AG04449 (cell line): ENCODE measurements around the gene ENOX1.
A peak's percentile ranks its signal among the peaks of the same experiment; 100 is the strongest.

ENCODE experiments used
- CTCF ChIA-PET: fragments of 350-600 bp; formaldehyde crosslinking; extraction: SDS; loops from one replicate; lab custom pipeline; 2021; ENCODE audit warnings: antibody characterized with exemption; lab: Yijun Ruan, JAX
- POLR2A ChIA-PET: fragments of 400-600, 350-600 bp; formaldehyde crosslinking; extraction: SDS; loops from one replicate; lab custom pipeline; 2020; ENCODE audit warnings: antibody characterized with exemption, inconsistent platforms; lab: Yijun Ruan, JAX
- DNase-seq: peaks from one replicate; pipeline ENCODE4 v3.0.0-alpha.2; 2010; ENCODE audit warnings: low read depth, low spot score
- H3K4me3 ChIP-seq: 2 replicates; pipeline ENCODE4 v1.5.1; 2011; ENCODE audit warnings: low read depth, mild to moderate bottlenecking, control low read depth, low read length
- TF ChIP-seq, protein P1 (sequence below): IDR thresholded peaks from one replicate; pipeline ENCODE4 v1.5.1; 2011; ENCODE audit warnings: mild to moderate bottlenecking, moderate library complexity, low read length, control low read depth, inconsistent platforms; ENCODE audit not compliant: insufficient read depth; ENCODE audit errors: missing control alignments

The ENOX1 gene

DNA sequence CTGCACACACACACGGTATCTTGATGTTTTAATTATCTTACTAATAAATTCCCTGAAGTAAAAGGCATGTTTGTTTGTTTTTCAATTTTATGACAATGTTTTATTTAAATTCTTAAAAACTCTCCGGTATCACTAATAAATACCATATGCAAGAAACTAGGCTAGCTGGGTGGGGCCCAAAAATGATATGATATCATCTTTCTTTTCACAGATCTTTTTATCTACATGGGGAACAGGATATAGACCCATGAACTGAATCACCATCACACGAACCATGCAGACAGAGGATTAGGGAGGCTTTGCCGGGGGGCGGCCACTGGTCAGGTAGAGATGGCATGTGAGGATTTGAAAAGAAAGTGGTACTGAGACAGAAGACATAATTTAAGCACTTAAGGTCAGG lies 266.4 kb downstream of the ENOX1 start:
- ChIA-PET CTCF (no interaction called here), POLR2A (no interaction called here)
- DNase-seq, result no peak
- H3K4me3 ChIP-seq, result no peak overlapping the region
- TF ChIP-seq, protein P1, sequence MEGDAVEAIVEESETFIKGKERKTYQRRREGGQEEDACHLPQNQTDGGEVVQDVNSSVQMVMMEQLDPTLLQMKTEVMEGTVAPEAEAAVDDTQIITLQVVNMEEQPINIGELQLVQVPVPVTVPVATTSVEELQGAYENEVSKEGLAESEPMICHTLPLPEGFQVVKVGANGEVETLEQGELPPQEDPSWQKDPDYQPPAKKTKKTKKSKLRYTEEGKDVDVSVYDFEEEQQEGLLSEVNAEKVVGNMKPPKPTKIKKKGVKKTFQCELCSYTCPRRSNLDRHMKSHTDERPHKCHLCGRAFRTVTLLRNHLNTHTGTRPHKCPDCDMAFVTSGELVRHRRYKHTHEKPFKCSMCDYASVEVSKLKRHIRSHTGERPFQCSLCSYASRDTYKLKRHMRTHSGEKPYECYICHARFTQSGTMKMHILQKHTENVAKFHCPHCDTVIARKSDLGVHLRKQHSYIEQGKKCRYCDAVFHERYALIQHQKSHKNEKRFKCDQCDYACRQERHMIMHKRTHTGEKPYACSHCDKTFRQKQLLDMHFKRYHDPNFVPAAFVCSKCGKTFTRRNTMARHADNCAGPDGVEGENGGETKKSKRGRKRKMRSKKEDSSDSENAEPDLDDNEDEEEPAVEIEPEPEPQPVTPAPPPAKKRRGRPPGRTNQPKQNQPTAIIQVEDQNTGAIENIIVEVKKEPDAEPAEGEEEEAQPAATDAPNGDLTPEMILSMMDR, result no peak

DNA sequence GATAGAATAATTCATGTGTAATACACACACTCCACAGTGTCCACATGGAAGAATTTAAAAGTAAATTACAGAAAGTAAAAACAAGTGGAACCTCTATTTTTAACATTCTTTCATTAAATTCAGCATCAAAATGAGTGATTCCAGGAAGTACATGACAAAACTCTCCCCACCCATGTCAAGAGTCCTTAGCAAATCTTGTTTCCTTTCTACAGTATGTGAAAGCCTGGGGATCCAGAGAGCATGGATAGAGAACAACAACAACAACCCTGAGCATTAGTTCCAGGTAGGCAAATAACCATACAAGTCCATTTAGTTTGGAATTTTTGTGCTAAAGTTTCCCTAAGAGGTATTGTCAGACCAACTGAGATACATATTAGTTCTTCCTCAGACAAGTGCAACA lies 267.9 kb downstream of the ENOX1 start:
- no peak overlapping the region for H3K4me3 ChIP-seq
- no peak for DNase-seq
- ChIA-PET CTCF (no interaction called here), POLR2A (no interaction called here)
- TF ChIP-seq, protein P1, result no peak

DNA sequence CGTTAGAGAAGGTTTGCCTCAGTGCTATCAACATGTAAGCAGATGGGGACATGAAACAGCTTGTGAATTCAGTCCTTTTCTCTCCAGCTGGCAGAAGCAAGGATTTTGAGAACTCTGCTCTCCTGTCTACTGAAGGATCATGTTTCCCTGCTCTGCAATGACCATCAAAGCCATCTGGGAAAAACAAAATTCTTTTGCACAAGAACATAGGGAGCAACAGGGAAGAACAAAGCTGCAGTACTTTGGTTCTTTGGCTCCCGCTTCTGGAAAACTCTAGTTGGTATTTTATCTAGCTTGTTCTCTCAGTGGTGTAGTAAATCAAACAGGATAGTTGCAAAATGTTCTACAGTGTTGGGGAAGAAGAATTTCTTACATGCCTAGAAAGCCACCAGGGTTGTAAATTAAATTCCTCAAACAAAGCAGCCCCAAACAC lies 270.4 kb downstream of the ENOX1 start:
- DNase-seq, result peak; percentile 87
- CTCF ChIA-PET, result interaction anchor here (1.0 to 1.5 kb wide), 2 partner anchors 11 to 274 kb away, joined by 3 read pairs; no protein-coding TSS in a partner anchor
- TF ChIP-seq, protein P1, result no peak
- H3K4me3 ChIP-seq, result no peak overlapping the region
- POLR2A ChIA-PET, result interaction anchor here (0.8 to 1.2 kb wide), 2 partner anchors 21 to 27 kb away, joined by 3 to 11 read pairs; no protein-coding TSS in a partner anchor

DNA sequence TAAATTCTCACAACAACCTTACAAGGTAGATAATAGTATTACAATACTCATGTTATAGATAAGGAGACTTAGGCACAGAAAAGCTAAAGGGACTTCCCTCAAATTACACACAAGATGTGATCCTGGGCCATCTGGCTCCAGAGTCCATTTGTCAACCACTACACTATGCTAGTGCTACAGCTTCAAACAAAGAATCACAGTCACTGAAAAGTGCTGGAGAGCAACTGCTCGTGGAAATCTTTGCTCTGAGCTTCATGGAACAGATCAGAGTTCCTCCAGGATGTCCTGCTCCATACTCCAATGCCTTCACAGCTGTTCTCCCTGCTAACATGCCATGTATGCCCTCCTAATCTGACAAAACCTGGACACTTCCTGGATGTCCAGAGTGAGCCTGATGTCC lies 271.2 kb downstream of the ENOX1 start:
- no peak overlapping the region for H3K4me3 ChIP-seq
- no peak for DNase-seq
- TF ChIP-seq, protein P1, result no peak
- CTCF ChIA-PET, result interaction anchor here (1.5 kb wide), 1 partner anchor 275 kb away, joined by 3 read pairs; no protein-coding TSS in a partner anchor
- POLR2A ChIA-PET, result no interaction called here

DNA sequence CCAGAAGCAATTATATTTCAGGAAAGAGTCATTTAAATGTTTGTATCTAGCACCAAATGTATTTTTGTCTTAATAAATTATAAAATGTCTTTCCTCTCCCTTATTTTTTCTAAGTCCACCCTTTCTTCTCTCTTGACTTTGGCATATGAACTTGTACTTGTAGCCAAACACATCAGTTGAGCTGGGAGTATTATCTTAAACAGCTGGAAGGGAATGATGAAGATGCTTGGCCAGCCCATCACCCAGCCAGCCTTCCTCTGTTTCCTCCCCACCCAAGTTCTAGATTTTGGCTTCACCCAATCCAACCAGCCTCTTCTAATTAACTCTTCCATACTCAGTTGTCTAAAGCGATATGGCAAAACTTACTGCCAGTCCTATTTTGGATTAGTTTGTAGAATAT lies 272.5 kb downstream of the ENOX1 start:
- TF ChIP-seq, protein P1, result no peak
- ChIA-PET CTCF (interaction anchor here (1.4 kb wide), 1 partner anchor 263 kb away, joined by 3 read pairs; no protein-coding TSS in a partner anchor), POLR2A (no interaction called here)
- no peak overlapping the region for H3K4me3 ChIP-seq
- DNase-seq, result no peak

DNA sequence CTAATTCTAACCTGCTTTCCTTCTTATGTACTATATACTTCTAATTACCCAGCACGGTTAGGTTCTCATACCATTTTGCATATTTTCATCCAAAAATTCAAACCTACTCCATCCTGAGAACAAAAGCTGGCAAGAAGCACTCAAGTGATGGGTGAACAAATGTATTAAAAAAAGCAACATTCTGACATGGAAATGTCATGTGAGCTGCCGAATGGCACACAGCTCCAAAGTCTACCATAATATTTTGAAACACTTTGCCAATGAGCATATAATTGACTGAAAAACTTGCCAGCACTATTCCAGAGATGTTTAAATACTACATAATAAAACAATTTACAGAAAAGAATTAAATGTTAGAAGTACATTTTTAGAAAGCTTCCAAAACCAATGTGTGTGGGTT lies 274.6 kb downstream of the ENOX1 start:
- POLR2A ChIA-PET, result interaction anchor here (0.7 kb wide), 1 partner anchor 237 kb away, joined by 4 read pairs; no protein-coding TSS in a partner anchor
- CTCF ChIA-PET, result no interaction called here
- no peak overlapping the region for H3K4me3 ChIP-seq
- DNase-seq, result no peak
- TF ChIP-seq, protein P1, result no peak
